Psoas muscle (tissue), 8 donors: ENCODE measurements around the gene BICD1. TPM values are rescaled to one million over a fixed set of nuclear protein-coding genes. Genes with fewer than 3 reads are reported as not detected.

Experiments
- ATAC-seq, 4 donors: fragments of 200-7000 bp; cut with Tn5 transposase; one replicate each; pipeline ENCODE4 v1.9.1; 2020; ENCODE audit warnings: moderate library complexity in 3 of 4, mild to moderate bottlenecking in 2 of 4
- DNase-seq, 2 donors: peaks; one replicate each; pipeline ENCODE4 v3.0.0-alpha.2; 2020
- H3K27ac ChIP-seq: fragments of 200-600 bp; one replicate; pipeline ENCODE4 v1.8.0; 2022
- H3K27me3 ChIP-seq, 3 donors: fragments of 200-600 bp in 1 of 3; one replicate each; pipeline versions ENCODE4 v1.6.1 to v1.8.0; 2013 to 2022; ENCODE audit warnings: low read length in 2 of 3, mild to moderate bottlenecking in 2 of 3, moderate library complexity in 1 of 3; ENCODE audit not compliant: insufficient read depth in 3 of 3
- H3K36me3 ChIP-seq, 2 donors: fragments of 200-600 bp in 1 of 2; one replicate each; pipeline versions ENCODE4 v1.6.1 to v1.8.0; 2013 to 2022; ENCODE audit warnings: low read depth in 1 of 2, mild to moderate bottlenecking in 1 of 2, moderate library complexity in 1 of 2; ENCODE audit not compliant: insufficient read depth in 1 of 2
- H3K4me1 ChIP-seq: fragments of 200-600 bp; one replicate; pipeline ENCODE4 v1.8.0; 2022
- H3K4me3 ChIP-seq: fragments of 200-600 bp; one replicate; pipeline ENCODE4 v1.8.0; 2022; ENCODE audit warnings: mild to moderate bottlenecking
- H3K9me3 ChIP-seq: fragments of 200-600 bp; one replicate; pipeline ENCODE4 v1.8.0; 2022
- CTCF ChIP-seq: fragments of 200-600 bp; IDR thresholded peaks from one replicate; pipeline ENCODE4 v1.8.0; 2022; ENCODE audit warnings: antibody characterized with exemption
- WGBS, 3 donors: extraction: QIAGEN DNeasy Blood & Tissue Kit; methylation state at CpG; one replicate each; pipeline versions ENCODE4 v1.1.6 to v1.1.7; 2013; 5-methylcytosine and 5-hydroxymethylcytosine counted together
- intact Hi-C, 2 donors: fragments of 100-400 bp; cut with DNase I; formaldehyde crosslinking; loops; one replicate each; pipeline versions ENCODE4 v1.11.0 to v1.14.2; 2022
- polyA plus RNA-seq, 3 donors: library from polyadenylated mRNA; stranded (reverse); fragments of 200-250 nt; gene quantifications; one replicate each; pipeline ENCODE4 v1.2.3, GENCODE V29; 2013
- total RNA-seq, 4 donors: library from RNA; stranded (reverse); fragmentation: NEBNext Ultra II Directional in 2 of 4; extraction: Animal tissue kit (Norgen Biotek cat#: 25700) in 2 of 4; gene quantifications; one replicate each; pipeline versions ENCODE4 v1.2.1 to v1.2.4, GENCODE V29; 2021 to 2023
- donor health status: healthy with polysubstance abuse.
- donor health status: DM: no; HTN: no; CAD: no; lungs with moderate emphysema.
- donor health status: Bipolar disorder and iron deficiency.
- donor health status: healthy.
- donor health status: DM: yes; HTN: yes; CAD: no.
- donor health status: DM: no; HTN: no; CAD: no.
- donor health status: DM: no; HTN: no; CAD: no.
- donor health status: DM: yes; HTN: yes; CAD: no.

The BICD1 gene
- total and polyA plus RNA-seq, 7 donors = 0.55 to 9.8 (median 2.8) TPM

GRCh38 chr12:32149489-32149888 is 42.8 kb downstream of the BICD1 start:
- ATAC-seq (no peak), DNase-seq (no peak)
- H3K36me3 ChIP-seq = no peaks in the 10 kb centered on the region
- H3K4me1 ChIP-seq = no peaks in the 10 kb centered on the region
- no peak overlapping the region for H3K27ac ChIP-seq
- no peaks in the 10 kb centered on the region for H3K27me3 ChIP-seq
- TF ChIP-seq CTCF = no peak
- H3K9me3 ChIP-seq = no peaks in the 10 kb centered on the region
- intact Hi-C loops = no loop called here
- H3K4me3 ChIP-seq = no peak overlapping the region

GRCh38 chr12:32151086-32151485 is 44.4 kb downstream of the BICD1 start:
- no peaks in the 10 kb centered on the region for H3K9me3 ChIP-seq
- WGBS, 3 donors = 62 to 67% (median 63%) methylated on average over 1 of the region's 1 CpG
- no peak for TF ChIP-seq CTCF
- H3K4me3 ChIP-seq = no peak overlapping the region
- intact Hi-C loops = no loop called here
- DNase-seq = no peak
- no peak overlapping the region for H3K27ac ChIP-seq
- no peak for ATAC-seq
- H3K27me3 ChIP-seq = no peaks in the 10 kb centered on the region
- H3K36me3 ChIP-seq = no peaks in the 10 kb centered on the region
- H3K4me1 ChIP-seq = no peaks in the 10 kb centered on the region

GRCh38 chr12:32151552-32151951 is 44.9 kb downstream of the BICD1 start:
- no peaks in the 10 kb centered on the region for H3K36me3 ChIP-seq

GRCh38 chr12:32155041-32155440 is 48.4 kb downstream of the BICD1 start:
- Histone ChIP-seq H3K27me3 (no peaks in the 10 kb centered on the region), H3K27ac (no peak overlapping the region), H3K4me3 (no peak overlapping the region), H3K9me3 (no peaks in the 10 kb centered on the region), H3K36me3 (no peaks in the 10 kb centered on the region), H3K4me1 (no peaks in the 10 kb centered on the region)
- DNase-seq = no peak
- intact Hi-C loops = no loop called here
- WGBS, 3 donors = 63 to 74% (median 67%) methylated on average over 3 of the region's 3 CpGs
- TF ChIP-seq CTCF = no peak
- no peak for ATAC-seq

More at GRCh38 chr12:32151552-32151951, 44.9 kb downstream of the BICD1 start:
- Histone ChIP-seq H3K4me3 (no peak overlapping the region), H3K9me3 (no peaks in the 10 kb centered on the region), H3K4me1 (no peaks in the 10 kb centered on the region), H3K27me3 (no peaks in the 10 kb centered on the region), H3K27ac (no peak overlapping the region)
- ATAC-seq (no peak), DNase-seq (no peak)
- intact Hi-C loops = no loop called here
- TF ChIP-seq CTCF = no peak

- H3K27me3 ChIP-seq = no peaks in the 10 kb centered on the region
- no peaks in the 10 kb centered on the region for H3K36me3 ChIP-seq
- intact Hi-C loops = no loop called here
- no peak for TF ChIP-seq CTCF
- no peak overlapping the region for H3K4me3 ChIP-seq
- DNase-seq = no peak
- H3K27ac ChIP-seq = no peak overlapping the region
- H3K4me1 ChIP-seq = no peaks in the 10 kb centered on the region
- WGBS, 3 donors = 29 to 42% (median 37%) methylated on average over 4 of the region's 4 CpGs
- no peak for ATAC-seq
- no peaks in the 10 kb centered on the region for H3K9me3 ChIP-seq
Observed at GRCh38 chr12:32155961-32156529, 49.4 kb downstream of the BICD1 start.
